Measurements from ENCODE around the gene CLEC16A.
A peak's percentile ranks its signal among the peaks of the same experiment; 100 is the strongest.

CLEC16A gene, protein sequence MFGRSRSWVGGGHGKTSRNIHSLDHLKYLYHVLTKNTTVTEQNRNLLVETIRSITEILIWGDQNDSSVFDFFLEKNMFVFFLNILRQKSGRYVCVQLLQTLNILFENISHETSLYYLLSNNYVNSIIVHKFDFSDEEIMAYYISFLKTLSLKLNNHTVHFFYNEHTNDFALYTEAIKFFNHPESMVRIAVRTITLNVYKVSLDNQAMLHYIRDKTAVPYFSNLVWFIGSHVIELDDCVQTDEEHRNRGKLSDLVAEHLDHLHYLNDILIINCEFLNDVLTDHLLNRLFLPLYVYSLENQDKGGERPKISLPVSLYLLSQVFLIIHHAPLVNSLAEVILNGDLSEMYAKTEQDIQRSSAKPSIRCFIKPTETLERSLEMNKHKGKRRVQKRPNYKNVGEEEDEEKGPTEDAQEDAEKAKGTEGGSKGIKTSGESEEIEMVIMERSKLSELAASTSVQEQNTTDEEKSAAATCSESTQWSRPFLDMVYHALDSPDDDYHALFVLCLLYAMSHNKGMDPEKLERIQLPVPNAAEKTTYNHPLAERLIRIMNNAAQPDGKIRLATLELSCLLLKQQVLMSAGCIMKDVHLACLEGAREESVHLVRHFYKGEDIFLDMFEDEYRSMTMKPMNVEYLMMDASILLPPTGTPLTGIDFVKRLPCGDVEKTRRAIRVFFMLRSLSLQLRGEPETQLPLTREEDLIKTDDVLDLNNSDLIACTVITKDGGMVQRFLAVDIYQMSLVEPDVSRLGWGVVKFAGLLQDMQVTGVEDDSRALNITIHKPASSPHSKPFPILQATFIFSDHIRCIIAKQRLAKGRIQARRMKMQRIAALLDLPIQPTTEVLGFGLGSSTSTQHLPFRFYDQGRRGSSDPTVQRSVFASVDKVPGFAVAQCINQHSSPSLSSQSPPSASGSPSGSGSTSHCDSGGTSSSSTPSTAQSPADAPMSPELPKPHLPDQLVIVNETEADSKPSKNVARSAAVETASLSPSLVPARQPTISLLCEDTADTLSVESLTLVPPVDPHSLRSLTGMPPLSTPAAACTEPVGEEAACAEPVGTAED

DNA sequence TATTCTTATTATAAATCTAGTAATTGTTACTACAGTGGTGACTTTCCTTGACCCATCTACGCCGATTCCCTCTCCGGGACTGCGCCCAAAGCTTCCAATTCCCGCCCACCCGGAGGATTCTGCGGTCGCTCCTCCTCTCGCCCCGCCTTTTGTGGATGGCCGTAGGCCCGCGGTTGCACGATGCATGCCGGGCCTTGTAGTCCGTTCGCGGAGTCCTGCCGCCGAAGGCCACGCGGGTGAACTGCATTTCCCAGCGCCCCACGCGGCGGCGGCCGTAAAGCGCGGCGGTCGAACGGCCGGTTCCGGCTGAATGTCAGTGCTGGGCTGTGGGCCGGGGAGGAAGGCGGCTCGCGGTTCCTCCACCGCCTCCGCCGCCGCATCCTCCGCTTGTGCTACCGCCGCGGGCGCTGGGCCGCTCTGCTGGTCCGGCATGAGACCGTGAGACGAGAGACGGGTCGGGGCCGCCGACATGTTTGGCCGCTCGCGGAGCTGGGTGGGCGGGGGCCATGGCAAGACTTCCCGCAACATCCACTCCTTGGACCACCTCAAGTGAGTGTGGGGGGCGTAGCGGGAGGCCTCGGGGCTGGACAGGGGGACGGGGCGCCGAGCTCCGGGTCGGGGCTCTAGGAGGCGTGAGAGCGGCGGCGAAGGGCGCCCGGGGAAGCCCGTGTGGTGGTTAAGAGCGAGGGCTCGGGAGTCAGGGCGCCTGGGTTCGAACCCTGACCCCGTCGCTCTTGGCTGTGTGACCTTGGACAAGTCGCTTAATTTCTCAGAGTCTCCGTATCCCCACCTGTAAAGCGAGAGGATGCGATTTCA, at the start of gene CLEC16A:
TSS of gene CLEC16A (plus strand) at position 316 of the 816 bp plus-strand sequence. CDS start at position 470, 154 bp downstream.
- DNase-seq = peak; percentile 75

DNA sequence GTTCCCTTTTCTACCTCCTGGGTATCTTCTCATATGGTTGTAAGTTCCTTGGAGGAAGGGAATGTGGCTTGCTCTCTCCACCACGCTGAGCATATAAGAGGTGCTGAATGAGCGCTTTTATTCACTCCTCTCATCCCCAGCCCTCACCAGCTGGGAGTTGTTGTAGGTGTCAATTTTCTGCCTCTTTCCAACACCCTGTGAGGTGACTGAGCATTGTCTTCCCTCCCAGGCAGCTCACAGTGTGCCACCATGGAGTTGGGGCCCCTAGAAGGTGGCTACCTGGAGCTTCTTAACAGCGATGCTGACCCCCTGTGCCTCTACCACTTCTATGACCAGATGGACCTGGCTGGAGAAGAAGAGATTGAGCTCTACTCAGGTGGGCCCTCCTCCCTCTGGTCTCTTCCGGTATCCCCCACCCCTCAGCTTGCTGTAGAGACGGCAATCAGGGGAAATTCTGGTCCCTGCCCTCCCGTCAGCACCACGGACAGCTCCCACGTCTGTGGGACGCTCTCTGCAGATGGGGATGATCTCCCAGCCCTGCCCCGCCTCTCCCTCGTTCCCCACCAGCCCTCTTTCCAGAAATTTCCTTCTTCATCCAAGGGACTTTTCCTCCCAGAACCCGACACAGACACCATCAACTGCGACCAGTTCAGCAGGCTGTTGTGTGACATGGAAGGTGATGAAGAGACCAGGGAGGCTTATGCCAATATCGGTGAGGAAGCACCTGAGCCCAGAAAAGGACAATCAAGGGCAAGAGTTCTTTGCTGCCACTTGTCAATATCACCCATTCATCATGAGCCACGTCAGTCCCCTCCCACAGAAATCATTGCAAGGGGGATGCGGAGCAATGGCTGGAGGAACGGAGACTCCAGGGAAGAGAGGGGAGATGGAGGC, 49.1 kb upstream of the CLEC16A start:
- no peak for DNase-seq

DNA sequence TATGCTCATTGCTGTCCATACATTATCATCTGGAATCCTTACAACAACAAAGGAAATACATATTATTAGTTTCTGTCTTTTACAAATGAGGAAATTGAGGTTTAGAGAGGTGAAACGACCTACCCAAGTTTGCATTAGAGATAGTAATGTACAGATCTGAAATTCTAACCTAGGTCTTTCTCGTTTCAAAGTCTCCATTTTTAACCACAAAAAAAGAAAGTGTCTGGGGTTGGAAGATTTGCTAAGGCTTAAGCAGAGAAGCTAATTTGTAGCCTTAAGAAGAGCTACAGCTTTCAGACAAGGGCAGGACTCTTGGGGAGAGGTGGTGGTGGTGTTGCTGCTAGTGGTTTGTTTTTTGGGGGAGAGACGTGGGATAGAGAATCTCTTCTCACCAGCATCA, 48.2 kb upstream of the CLEC16A start:
- no peak for DNase-seq

GRCh38 chr16:10896723-10897122, 47.6 kb upstream of the CLEC16A start:
- DNase-seq = no peak

DNA sequence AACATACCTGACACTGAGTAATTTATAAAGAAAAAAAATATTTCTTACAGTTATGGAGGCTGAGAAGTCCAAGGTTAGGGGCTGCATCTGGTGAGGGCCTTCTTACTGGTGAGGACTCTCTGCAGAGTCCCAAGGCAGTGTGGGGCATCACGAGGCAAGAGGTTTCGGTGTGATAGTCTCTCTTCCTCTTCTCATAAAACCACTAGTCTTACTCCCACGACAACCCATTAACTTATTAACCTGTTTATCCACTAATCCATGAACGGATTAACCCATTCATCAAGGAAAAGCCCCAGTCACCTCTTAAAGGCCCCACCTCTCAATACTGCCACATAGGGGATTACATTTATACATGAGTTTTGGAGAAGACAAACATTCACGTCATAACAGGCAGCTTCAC, 47.2 kb upstream of the CLEC16A start:
- no peak for DNase-seq

GRCh38 chr16:10902999-10903398, 41.4 kb upstream of the CLEC16A start:
- no peak for DNase-seq

DNA sequence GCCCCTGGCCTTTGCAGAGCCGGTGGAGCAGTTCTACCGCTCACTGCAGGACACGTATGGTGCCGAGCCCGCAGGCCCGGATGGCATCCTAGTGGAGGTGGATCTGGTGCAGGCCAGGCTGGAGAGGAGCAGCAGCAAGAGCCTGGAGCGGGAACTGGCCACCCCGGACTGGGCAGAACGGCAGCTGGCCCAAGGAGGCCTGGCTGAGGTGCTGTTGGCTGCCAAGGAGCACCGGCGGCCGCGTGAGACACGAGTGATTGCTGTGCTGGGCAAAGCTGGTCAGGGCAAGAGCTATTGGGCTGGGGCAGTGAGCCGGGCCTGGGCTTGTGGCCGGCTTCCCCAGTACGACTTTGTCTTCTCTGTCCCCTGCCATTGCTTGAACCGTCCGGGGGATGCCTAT, 37.9 kb upstream of the CLEC16A start:
- DNase-seq = no peak

GRCh38 chr16:10906914-10907756, 37.2 kb upstream of the CLEC16A start:
- DNase-seq = no peak

GRCh38 chr16:10907757-10908045, 36.7 kb upstream of the CLEC16A start:
- no peak for DNase-seq

DNA sequence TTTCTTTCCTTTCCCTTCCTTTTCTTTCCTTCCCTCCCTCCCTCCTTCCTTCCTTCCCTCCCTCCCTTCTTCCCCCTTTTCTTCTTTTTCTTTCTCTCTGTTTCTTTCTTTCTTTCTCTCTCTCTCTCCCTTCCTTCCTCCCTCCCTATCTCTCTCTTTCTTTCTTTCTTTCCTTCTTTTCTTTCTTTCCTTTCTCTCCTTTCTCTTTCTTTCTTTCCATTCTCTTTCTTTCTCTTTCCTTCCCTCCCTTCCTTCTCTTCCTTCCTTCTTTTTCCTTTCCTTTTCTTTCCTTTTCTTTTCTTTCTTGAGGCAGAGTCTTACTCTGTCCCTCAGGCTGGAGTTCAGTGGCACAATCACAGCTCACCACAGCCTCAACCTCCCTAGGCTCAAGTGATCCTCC, 33.1 kb upstream of the CLEC16A start:
- no peak for DNase-seq

- no peak for DNase-seq
These were observed 27.8 kb upstream of the CLEC16A start for GRCh38 chr16:10916534-10916933.

DNA sequence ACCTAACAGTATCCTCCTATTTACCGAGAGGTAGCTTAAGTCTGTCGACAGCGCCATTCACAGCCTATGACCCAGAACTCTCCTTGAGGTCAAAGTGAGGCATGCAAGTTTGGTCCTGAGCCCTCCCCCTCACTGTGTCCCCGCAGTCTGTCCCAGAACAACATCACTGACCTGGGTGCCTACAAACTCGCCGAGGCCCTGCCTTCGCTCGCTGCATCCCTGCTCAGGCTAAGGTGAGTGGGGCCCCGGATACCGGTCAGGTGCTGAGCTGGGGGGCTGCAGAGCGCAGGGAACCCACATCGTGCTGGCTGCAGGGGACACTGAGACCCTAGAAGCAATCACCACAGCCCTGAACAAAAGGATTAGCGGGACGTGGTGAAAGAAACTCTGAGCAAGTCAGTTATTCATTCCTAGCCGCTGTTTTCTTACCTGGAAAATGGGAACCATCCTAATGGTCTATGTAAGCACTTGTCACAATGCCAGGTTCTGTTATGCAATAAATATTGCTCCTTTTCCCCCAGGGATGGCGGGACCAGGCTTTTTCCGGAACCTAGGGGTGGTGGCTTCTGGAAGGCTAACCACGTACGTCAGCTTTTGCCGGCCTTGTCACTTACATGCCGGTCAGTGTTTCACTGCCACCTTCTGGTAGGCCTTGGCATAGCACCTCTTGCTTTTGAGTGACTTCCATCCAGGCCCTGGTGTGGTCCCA, 25.9 kb upstream of the CLEC16A start:
- DNase-seq = peak; percentile 81

- no peak for DNase-seq
These were observed 25.4 kb upstream of the CLEC16A start for GRCh38 chr16:10919003-10919351.

DNA sequence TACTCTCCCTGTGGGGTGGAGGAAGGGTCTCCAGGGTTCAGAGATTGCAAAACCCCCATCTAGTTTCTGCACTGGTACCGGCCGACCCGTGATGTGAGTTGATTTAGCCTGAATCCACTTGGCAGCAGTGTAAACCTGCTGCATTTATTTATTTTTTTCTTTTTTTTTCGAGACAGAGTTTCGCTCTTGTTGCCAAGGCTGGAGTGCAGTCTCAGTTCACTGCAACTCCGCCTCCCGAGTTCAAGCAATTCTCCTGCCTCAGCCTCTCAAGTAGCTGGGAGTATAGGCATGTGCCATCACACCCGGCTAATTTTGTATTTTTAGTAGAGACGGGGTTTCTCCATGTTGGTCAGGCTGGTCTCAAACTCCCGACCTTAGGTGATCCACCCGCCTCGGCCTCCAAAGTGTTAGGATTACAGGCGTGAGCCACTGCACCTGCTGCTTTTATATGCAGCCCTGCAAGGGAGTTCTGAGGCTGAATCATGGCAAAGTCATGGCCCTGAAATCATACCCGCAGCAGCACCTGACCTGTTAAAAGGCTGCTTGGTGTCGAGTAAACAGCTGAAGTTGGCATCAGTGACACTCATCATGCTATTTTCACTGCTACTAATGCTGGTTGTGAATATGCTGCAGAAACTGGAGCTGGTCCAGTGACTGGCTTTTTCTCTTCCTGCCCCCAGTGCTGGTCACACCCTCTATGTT, 23.5 kb upstream of the CLEC16A start:
- no peak for DNase-seq

GRCh38 chr16:10921536-10922327, 22.6 kb upstream of the CLEC16A start:
- peak; percentile 41 for DNase-seq

DNA sequence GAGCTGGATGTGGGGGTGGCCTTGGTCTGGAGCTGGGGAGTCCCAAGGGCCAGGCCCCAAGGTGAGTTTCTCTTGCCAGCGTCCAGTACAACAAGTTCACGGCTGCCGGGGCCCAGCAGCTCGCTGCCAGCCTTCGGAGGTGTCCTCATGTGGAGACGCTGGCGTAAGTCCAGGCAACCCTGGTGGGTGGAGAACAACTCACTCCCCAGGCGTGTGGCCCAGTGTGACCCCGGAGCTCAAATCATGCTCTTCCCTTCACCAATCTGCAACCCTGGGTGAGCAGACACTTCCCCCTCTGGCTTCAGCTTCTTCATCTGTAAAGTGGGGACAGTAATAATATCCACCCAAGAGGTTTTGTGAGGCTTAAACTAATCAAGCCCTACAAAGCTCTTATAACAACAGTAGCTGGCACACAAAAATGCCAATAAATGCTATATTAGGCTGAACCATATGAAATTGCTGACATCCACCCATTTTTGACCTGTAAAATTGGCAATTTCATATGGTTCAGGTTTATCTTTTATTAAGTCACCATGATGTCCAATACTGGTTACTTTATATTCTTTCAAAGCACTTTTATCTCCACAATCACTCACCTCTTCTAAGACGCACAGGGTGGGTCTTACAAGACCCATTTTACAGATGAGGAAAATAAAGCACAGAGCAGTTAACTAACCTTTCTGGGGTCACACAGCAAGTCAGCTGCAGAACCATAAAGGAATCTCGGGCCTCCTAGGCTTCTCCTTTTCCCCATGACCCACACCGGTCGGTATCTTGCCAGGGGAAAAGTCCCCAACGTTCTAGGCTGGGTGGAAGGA, 21.8 kb upstream of the CLEC16A start:
- no peak for DNase-seq

DNA sequence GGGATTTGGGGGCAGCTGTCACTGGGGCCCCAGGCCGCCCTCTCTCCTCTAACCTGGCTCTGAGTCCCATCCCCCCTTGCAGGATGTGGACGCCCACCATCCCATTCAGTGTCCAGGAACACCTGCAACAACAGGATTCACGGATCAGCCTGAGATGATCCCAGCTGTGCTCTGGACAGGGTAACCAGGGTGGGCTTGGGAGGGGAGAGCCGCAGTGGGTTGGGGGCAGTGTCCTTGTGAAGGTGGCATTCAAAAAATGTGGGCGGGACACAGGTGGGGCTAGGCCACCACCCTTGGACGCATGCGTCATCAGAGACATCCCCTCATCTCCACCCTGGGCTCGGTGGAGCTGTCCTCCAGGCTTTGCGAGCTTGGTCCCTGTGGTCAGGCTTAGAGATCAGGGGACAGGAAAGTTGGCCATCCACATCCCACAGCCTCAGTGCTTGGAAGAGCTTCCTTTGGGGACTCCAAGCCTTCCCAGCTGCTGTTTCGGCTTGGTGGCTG, 21.2 kb upstream of the CLEC16A start:
- DNase-seq = no peak
